Urinary bladder (tissue), 4 donors: Measurements from ENCODE around the gene KERA. TPM values are rescaled to one million over a fixed set of nuclear protein-coding genes. Genes with fewer than 3 reads are reported as not detected.

Experiments
- DNase-seq: peaks from one replicate; pipeline ENCODE4 v3.0.0-alpha.2; 2015; ENCODE audit errors: extremely low spot score
- H3K27ac ChIP-seq: one replicate; pipeline ENCODE4 v1.5.1; 2013; ENCODE audit warnings: low read depth, mild to moderate bottlenecking, moderate library complexity
- H3K36me3 ChIP-seq: one replicate; pipeline ENCODE4 v1.6.1; 2013; ENCODE audit warnings: mild to moderate bottlenecking, moderate library complexity; ENCODE audit not compliant: insufficient read depth
- H3K4me1 ChIP-seq: one replicate; pipeline ENCODE4 v1.6.1; 2013; ENCODE audit warnings: mild to moderate bottlenecking, moderate library complexity; ENCODE audit not compliant: insufficient read depth
- H3K4me3 ChIP-seq: one replicate; pipeline ENCODE4 v1.5.1; 2013; ENCODE audit warnings: low read depth, low read length
- WGBS: extraction: QIAGEN DNeasy Blood & Tissue Kit; methylation state at CpG from one replicate; pipeline ENCODE4 v1.1.7; 2013; 5-methylcytosine and 5-hydroxymethylcytosine counted together
- polyA plus RNA-seq: library from polyadenylated mRNA; stranded (reverse); fragments of 200-250 nt; gene quantifications from one replicate; pipeline ENCODE4 v1.2.3, GENCODE V29; 2013
- total RNA-seq: library from RNA; depleted of rRNA; stranded (reverse); fragments of >200 nt; gene quantifications from one replicate; pipeline ENCODE4 v1.2.3, GENCODE V29; 2014
- donor health status: healthy with polysubstance abuse.
- donor health status: healthy.

The KERA gene
- total and polyA plus RNA-seq, 2 donors: 0.09 to 1.1 TPM

DNA sequence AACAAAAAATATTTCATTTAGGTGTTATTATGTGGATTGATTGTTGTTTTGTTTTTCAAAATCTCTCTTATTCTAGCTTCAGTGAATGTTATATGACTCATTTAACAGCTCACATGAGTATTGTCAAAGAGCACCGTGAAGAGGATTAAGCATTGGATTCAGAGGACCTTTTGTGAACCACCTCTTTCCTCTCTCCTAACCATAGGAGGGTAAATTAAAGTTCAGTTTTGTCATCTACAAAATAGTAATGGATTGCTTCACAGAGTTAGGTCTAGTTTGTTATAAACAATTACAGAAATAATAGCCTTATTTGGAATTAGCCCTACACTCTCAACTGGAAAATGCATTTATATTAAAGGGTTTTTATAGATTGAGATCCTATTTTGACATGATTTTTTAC lies 962 bp upstream of the KERA start:
- H3K36me3 ChIP-seq: no peaks in the 10 kb centered on the region
- H3K27ac ChIP-seq: no peak overlapping the region
- WGBS: 55% methylated on average over 1 of the region's 1 CpG
- H3K4me1 ChIP-seq: no peaks in the 10 kb centered on the region
- no peak overlapping the region for H3K4me3 ChIP-seq
- no peak for DNase-seq

GRCh38 chr12:91056488-91056887 lies 1.3 kb downstream of the KERA start:
- no peak overlapping the region for H3K27ac ChIP-seq
- 97% methylated on average over 2 of the region's 2 CpGs for WGBS
- no peak for DNase-seq
- no peaks in the 10 kb centered on the region for H3K36me3 ChIP-seq
- H3K4me1 ChIP-seq: no peaks in the 10 kb centered on the region
- H3K4me3 ChIP-seq: no peak overlapping the region

- no peak overlapping the region for H3K4me3 ChIP-seq
- no peak overlapping the region for H3K27ac ChIP-seq
- WGBS: 76% methylated on average over 1 of the region's 1 CpG
- no peaks in the 10 kb centered on the region for H3K36me3 ChIP-seq
- H3K4me1 ChIP-seq: no peaks in the 10 kb centered on the region
- DNase-seq: no peak
Measured at GRCh38 chr12:91055976-91056375, 1.8 kb downstream of the KERA start.

DNA sequence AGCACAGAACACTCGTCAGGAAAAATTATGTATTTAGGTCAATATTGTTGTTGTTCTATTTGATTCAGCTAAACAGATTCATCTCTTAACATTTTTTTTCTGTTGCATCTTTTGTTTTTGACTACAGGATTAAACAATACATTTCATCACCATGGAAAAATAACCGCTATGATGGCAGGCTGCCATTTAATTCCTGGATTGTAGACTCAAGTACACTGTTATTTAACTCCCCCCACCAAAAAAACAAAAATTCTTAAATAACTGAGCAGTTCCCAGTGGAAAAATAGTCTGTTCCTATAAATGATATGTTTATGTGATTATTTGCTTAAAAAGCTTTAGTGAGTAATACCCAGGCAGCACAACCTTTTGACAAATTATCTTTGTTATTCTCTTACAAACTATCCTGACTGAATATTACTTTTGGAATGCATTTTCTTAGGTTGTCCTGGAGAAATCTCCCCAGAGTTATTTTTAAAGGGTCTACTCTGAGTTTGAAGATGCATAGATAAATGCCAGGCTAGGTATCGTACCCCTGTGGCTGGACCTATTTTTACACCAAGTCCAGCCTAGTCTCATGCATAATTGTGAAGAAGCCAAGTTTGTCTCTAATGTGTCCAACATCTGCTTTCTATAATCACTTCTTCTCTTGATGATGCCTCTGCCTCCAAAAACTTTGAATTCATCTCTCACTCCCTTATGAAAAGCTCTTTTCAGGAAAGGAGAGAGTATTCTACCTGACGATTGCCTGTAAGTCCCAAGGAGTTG lies 3.7 kb downstream of the KERA start:
- Histone ChIP-seq H3K4me3 (no peak overlapping the region), H3K27ac (no peak overlapping the region), H3K36me3 (no peaks in the 10 kb centered on the region), H3K4me1 (no peaks in the 10 kb centered on the region)
- WGBS: 41% methylated on average over 4 of the region's 4 CpGs
- DNase-seq: no peak

DNA sequence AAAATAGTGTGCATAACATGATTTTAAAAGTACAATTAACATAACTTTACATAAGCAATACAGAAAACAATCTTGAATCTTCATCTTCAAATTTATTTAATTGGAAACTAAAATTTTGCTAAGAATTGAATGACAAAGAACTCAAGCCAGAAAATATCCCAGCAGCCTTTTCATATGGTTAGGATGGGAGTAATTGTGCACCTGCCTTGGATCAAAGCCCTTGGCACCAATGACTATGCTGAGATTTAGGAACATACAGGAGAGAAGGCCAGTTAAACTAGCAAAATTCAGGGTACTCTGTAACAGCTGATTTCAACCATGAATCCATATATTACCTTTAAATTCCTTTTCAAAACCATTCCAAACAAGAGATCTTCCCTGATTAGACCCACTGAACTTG lies 5.8 kb downstream of the KERA start:
- H3K36me3 ChIP-seq: no peaks in the 10 kb centered on the region
- no peaks in the 10 kb centered on the region for H3K4me1 ChIP-seq
- no peak overlapping the region for H3K4me3 ChIP-seq
- no peak overlapping the region for H3K27ac ChIP-seq
- no peak for DNase-seq

- Histone ChIP-seq H3K27ac (no peak overlapping the region), H3K36me3 (no peaks in the 10 kb centered on the region), H3K4me3 (no peak overlapping the region), H3K4me1 (no peaks in the 10 kb centered on the region)
- WGBS: 48% methylated on average over 2 of the region's 2 CpGs
- peak; percentile 23 for DNase-seq
Measured at GRCh38 chr12:91044586-91044985, 13.2 kb downstream of the KERA start.

DNA sequence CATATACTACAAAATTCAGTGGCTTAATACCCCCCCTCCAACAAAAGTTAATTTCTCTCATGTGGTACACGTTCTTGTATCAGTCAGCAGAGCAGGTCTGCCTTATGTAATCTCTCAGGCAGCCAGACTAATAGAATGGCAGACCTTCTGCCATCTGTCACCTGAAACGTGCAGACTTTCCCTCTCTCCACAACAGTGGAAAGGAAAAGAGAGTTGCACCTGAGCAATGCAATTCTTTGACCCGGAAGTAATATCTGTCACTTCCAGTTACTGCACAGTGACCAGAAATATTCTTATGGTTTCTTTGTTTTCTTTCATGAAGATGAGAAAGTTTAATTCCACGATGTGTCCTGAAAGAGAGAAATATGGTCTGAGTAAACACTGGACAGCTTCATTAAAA lies 14.4 kb downstream of the KERA start:
- no peak overlapping the region for H3K4me3 ChIP-seq
- no peak for DNase-seq
- 76% methylated on average over 4 of the region's 4 CpGs for WGBS
- H3K4me1 ChIP-seq: no peaks in the 10 kb centered on the region
- no peaks in the 10 kb centered on the region for H3K36me3 ChIP-seq
- H3K27ac ChIP-seq: no peak overlapping the region

GRCh38 chr12:91040096-91040755 lies 17.6 kb downstream of the KERA start:
- H3K36me3 ChIP-seq: no peaks in the 10 kb centered on the region
- no peaks in the 10 kb centered on the region for H3K4me1 ChIP-seq
- no peak overlapping the region for H3K27ac ChIP-seq
- H3K4me3 ChIP-seq: no peak overlapping the region
- 53% methylated on average over 1 of the region's 1 CpG for WGBS
- DNase-seq: no peak

- DNase-seq: peak; percentile 20
- Histone ChIP-seq H3K4me3 (no peak overlapping the region), H3K4me1 (no peaks in the 10 kb centered on the region), H3K36me3 (no peaks in the 10 kb centered on the region), H3K27ac (no peak overlapping the region)
Measured at GRCh38 chr12:91037276-91037675, 20.5 kb downstream of the KERA start.

- WGBS: 89% methylated on average over 2 of the region's 2 CpGs
- no peaks in the 10 kb centered on the region for H3K4me1 ChIP-seq
- no peak overlapping the region for H3K27ac ChIP-seq
- DNase-seq: no peak
- H3K36me3 ChIP-seq: no peaks in the 10 kb centered on the region
- H3K4me3 ChIP-seq: no peak overlapping the region
Measured at GRCh38 chr12:91033251-91033650, 24.6 kb downstream of the KERA start.

DNA sequence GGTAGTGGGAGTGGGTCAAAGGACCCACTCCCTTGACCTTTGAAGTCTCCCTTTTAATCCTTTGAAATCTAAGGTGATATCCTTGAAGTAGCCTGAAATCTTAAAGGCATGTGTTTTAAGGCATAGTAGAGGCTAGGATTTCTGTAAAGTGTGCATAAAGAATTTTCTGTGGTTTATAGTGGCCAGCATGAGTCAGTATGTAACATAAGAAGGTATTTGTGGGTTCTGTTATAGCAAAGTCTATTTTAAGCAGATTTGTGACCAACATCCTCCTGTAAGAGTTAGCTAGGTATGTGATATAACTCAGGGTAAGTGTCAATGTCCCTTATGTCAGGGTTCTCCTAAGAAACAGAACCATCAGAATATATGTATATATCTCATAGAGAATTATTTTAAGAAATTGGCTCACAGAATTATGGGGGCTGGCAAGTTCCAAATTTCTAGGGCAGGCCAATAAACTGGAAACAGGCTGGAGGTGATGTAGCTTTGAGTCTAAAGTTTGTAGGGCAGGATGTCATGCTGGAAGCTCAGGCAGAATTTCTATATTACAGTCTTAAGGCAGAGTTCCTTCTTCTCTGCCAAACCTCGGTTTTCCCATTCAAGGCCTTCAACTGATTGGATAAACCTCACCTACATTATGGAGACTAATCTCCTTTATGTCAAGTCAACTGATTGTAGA lies 34.4 kb downstream of the KERA start:
- no peaks in the 10 kb centered on the region for H3K36me3 ChIP-seq
- H3K4me3 ChIP-seq: no peak overlapping the region
- WGBS: 89% methylated on average over 1 of the region's 1 CpG
- H3K27ac ChIP-seq: no peak overlapping the region
- H3K4me1 ChIP-seq: no peaks in the 10 kb centered on the region
- no peak for DNase-seq

DNA sequence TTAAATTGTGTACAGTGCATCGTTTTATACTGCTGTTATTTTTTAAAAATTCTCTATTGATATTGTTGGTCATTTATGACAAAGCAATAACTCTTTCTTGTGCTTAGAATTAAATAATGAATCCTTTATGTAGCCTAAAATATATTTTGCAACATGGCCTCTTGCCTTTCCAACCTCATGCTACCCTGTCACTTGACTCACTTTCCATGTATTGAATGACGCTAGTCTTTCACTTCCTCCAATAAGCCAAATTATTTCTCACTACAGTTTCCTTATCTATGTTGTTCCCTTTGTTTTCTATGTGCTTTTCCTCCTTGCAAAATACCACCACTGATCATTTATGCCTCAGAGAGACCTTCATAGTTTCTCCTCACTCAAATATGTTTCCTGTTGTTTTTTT lies 36.7 kb downstream of the KERA start:
- DNase-seq: no peak
- no peaks in the 10 kb centered on the region for H3K36me3 ChIP-seq
- no peaks in the 10 kb centered on the region for H3K4me1 ChIP-seq
- 80% methylated on average over 2 of the region's 2 CpGs for WGBS
- no peak overlapping the region for H3K4me3 ChIP-seq
- H3K27ac ChIP-seq: no peak overlapping the region

DNA sequence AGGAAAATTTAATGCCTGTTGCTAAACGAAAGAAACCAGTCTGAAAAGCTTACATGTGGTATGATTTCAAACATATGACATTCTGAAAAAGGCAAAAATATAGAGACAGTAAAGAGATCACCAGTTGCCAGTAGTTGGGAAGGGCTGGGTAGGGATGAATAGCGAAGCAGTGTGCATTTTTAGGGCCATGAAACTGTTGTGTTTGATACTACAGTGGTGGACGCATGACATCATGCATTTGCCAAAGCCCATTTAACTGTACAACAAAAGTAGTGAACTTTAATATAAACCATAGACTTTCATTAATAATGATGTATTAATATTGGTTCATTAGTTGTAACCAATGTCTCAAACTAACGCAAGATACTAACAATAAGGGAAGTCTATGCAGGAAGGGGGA lies 38.4 kb downstream of the KERA start:
- H3K27ac ChIP-seq: no peak overlapping the region
- no peak overlapping the region for H3K4me3 ChIP-seq
- 95% methylated on average over 4 of the region's 4 CpGs for WGBS
- H3K4me1 ChIP-seq: no peaks in the 10 kb centered on the region
- H3K36me3 ChIP-seq: no peaks in the 10 kb centered on the region
- DNase-seq: no peak
